HK-2 (cell line): ENCODE results near the gene TUBG1.
A peak's percentile ranks its signal among the peaks of the same experiment; 100 is the strongest.
"Not testable (repeated sequence)": the region's sequence is repeated elsewhere in the genome, so short reads cannot be mapped to it uniquely, and the experiment has no call there.

Experiments used
- DNase-seq: peaks from one replicate; pipeline ENCODE4 v3.0.0-alpha.2; 2018; ENCODE audit not compliant: unreplicated experiment

The TUBG1 gene

DNA sequence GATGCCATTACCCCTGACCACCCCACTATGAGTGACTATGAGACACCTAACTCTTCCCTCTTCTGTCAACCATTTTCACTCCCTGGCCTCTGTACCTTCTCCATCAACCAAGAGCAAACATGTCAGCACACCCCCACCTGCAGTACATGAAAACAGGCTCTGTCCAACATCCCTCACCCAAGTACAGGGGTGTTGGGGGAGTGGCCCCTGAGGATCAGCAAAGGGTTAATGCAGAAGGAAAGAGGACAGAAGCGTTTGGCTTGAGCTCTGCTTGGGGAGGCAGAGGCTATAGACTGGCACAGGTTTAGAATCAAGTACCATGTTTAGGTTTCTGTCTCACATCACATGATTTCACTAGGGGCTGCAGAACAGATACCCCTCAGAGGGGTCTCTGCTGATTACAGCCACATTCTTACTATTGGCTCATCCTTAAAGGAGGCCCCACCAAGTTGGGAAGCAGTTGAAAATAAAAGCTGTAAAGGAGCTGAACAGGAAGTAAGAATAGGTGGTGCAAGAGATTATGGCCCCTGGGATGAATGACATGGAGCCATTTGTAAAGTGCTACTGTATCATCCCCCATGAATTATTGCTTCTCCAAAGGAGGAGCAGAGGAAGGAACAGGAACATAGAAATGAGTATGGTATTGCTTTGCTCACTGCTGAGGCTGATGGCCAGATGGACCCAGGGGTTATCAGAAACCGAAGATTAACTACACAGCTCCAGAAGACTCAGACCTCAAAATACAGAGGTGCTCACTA is 29.5 kb upstream of the TUBG1 start:
- DNase-seq = no peak

DNA sequence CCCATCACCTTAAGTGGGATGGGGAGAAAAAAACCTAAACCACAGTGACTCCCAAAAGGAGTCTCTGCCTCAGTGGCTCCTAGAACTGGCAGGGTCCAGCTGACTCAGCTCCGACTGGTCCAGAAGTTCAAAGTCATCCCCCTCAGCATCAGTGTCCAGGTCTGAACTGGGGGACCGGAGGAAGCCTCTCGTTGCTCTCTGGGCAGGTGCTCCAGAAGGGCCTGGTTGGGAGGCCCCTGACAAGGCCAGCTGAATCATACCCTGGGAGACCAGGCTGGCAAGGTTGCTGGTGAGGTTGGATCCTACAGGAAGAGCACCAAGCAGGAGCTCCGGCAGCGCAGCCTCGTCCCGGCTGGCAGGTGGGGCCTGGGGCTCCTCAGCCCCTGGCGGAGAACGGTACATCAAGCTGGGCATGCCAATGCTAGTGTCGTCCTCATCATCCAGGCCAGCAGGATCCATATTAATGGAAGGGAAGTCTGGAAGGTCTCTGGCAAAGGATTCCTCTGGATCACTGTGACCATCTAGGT is 27.7 kb upstream of the TUBG1 start:
- no peak for DNase-seq

DNA sequence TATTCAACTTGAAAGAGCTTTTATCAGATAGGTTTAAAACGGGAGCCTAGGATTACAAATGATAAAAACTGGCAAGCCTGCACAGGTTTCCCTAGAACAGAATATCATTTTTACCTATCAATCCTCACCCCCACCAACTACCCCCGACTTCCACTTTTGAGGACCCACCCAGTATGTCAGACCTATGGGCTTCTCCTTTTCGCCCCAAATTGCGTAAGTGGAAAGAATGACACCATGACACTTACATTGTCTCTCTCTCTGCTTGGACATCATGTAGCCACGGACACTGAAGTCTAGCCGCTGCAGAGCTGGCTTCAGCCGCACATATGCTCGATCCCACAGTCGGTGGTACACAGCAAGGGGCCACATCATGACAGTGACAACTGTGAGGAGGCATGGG is 24.6 kb upstream of the TUBG1 start:
- no peak for DNase-seq

DNA sequence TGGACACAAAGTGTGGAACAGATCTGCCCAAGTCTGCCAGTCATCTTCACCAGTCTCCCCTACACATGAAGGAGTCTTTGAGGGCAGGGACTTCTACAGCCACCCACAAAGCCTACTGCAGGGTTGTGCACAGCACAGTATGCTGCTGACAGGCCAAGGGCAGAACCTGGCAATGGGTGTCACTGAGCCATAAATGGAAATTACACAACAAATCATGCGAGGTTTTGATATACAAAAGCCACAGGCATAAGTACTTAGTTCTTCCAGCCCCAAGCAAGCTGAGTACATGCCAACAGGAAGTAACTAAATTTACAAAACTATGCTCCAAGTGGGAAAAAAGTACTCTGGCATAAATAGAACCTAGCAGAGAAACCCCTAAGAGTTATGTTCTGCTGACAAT is 24.1 kb upstream of the TUBG1 start:
- DNase-seq = no peak

DNA sequence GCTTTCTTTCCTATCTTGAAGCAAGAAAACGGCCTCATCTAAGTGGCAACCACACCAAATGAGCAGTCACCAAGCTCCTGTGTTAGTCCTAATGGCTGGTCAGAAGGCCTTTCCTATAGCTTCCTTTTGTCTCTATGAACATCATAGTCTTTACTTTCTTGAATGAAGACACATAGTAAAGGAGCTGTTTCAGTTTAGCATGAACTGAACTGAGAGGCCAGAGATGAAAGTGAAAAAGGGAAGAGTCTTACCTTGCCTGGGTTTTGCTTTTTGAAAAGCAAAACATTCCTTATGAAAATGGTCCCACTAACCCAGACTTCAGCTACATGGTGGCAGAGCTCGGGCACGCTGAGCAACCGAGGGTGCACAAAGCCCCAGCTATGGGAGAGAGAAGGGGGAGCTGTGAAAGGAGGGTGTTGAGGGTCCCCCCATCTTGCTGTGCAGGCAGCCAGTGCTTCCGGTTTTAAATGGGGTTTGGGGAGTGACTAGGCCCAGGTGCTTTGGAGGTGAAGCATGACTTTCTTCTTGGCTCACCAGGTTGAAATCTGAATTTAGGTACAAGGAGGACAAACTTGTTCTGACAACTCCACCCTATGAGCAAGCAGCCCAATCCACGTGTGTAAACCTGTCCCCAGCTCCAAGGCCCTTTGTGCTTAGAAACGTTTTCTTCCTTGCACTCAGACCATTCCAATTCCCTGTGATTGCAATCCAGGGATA is 22.8 kb upstream of the TUBG1 start:
- no peak for DNase-seq

GRCh38 chr17:42590886-42591285 is 18.6 kb upstream of the TUBG1 start:
- no peak for DNase-seq

DNA sequence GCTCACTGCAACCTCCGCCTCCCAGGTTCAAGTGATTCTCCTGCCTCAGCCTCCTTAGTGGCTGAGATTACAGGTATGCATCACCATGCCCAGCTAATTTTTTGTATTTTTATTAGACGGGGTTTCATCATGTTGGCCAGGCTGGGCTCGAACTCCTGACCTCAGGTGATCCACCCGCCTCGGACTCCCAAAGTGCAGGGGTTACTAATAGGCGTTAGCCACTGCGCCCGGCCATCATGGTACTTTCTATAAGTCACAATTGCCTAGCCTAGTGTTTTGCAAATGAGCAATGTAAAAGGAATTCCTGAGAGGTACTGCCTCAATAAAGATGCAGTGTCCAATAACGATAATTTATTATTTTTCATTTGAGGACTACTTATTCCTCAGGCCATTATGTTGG is 18.1 kb upstream of the TUBG1 start:
- no peak for DNase-seq

GRCh38 chr17:42596386-42596785 is 13.1 kb upstream of the TUBG1 start:
- no peak for DNase-seq

- no peak for DNase-seq
Measured at GRCh38 chr17:42598905-42599304, 10.6 kb upstream of the TUBG1 start.

- DNase-seq = no peak
Measured at GRCh38 chr17:42603318-42603717, 6.2 kb upstream of the TUBG1 start.

GRCh38 chr17:42607769-42608168 is 1.7 kb upstream of the TUBG1 start:
- DNase-seq = no peak

GRCh38 chr17:42608305-42609181 is 940 bp upstream of the TUBG1 start:
- DNase-seq = no peak

DNA sequence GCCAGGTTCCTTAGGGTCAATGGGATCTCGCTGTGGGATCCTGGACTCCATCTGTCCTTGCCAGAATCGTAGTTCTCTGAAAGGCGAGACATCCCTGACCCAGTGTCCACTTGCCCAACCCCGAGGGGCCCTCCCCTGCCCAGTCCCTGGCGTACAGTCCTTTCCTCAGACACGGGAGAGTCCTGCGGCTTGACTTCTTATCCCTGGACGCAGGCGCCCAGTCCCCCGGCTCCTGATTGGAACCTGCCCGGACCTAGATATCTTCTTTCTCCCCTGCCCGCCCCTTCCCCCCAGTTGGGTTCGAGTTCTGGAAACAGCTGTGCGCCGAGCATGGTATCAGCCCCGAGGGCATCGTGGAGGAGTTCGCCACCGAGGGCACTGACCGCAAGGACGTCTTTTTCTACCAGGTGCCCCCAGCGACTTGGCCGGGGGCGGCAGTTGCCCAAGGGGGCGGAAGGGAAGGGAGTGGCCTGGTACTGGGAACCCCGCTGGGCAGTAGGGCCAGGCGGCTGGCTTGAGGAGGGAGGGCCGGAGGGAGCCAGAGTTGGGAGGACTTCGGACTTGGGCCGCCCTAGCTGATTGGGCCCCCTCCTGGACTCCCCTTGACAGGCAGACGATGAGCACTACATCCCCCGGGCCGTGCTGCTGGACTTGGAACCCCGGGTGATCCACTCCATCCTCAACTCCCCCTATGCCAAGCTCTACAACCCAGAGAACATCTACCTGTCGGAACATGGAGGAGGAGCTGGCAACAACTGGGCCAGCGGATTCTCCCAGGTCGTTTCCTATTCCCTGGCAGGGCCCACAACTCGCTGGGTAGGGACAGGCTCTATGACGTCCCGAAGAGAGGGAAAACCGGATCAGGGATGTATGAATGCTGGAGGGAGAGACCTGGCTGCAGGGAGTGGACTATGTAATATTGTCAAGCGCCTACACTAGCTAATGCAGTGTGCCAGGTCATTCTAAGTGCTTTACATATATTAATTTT is 625 bp downstream of the TUBG1 start:
- DNase-seq = not testable (repeated sequence)

- DNase-seq = no peak
Measured at GRCh38 chr17:42612013-42612412, 2.5 kb downstream of the TUBG1 start.

DNA sequence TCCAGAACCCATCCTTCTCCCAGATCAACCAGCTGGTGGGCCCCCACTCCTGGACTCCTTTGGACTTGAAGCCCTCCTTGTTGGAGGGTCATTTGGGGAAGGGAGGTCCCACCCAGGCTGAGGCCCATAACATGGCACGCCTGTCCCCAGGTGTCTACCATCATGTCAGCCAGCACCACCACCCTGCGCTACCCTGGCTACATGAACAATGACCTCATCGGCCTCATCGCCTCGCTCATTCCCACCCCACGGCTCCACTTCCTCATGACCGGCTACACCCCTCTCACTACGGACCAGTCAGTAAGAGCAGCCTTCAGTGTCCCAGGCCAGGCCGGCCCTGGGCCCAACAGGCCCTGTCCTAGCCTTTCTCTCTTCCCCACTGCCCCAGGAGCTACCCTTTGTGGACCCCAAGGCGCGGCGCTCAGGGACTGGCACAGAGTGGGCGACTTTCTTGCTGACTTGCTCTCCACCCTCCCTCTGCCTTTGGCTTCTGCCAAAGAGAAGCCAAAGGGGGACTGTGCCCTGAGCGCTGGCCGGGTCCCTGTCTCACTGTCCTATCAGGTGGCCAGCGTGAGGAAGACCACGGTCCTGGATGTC is 4.3 kb downstream of the TUBG1 start:
- no peak for DNase-seq

GRCh38 chr17:42617956-42618431 is 8.5 kb downstream of the TUBG1 start:
- no peak for DNase-seq

DNA sequence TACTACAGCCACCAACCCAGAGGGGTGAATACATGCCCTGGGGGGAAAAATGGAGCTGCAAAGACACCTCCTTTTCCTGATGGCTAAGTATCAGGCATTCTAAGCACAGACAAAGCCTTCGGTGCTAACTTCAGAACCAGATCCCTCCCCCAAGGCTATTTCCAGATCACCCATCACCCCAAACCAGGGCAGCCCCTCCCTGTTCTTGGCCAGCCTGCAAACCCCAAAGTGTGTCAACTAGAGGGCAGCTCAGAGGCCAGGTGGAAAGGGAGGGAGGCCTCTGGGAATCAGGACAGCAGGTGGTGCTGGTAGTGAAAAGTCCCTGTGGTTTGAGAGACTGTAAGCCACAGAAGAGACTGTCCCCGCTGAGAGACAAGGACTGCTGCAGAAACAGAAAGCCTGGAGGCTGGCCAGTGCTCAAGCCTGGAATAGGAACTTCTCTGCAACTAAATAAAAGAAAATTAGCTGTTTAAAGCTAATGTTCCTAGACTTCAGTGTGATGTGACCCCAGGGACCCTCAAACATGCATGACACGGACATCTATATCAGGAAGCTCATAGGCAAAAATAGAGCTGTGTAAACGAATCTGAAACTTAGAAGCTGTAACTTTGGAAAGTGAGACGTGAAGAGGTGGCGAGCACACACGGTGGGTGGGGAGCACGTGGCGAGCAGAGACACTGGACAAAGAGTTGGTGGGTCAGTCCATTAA is 9.1 kb downstream of the TUBG1 start:
- DNase-seq = peak; percentile 45

DNA sequence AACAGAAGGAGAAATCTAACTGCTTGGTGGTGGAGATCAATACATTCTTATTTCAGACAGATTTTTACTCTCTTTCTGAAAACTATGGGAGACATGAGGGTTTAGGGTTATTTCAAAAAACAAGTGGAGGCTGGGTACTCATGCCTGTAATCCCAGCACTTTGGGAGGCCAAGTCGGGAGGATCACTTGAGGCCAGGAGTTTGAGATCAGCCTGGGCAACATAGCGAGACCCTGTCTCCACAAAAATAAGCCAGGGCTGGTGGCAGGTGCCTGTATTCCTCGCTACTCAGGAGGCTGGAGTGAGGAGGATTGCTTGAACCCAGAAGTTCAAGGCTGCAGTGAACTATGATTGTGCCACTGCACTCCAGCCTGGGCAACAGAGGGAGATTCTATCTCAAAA is 12.5 kb downstream of the TUBG1 start:
- DNase-seq = not testable (repeated sequence)

GRCh38 chr17:42623271-42623670 is 13.8 kb downstream of the TUBG1 start:
- DNase-seq = no peak
